ENCODE measurements around the gene ALOX15.

Gene ALOX15

DNA sequence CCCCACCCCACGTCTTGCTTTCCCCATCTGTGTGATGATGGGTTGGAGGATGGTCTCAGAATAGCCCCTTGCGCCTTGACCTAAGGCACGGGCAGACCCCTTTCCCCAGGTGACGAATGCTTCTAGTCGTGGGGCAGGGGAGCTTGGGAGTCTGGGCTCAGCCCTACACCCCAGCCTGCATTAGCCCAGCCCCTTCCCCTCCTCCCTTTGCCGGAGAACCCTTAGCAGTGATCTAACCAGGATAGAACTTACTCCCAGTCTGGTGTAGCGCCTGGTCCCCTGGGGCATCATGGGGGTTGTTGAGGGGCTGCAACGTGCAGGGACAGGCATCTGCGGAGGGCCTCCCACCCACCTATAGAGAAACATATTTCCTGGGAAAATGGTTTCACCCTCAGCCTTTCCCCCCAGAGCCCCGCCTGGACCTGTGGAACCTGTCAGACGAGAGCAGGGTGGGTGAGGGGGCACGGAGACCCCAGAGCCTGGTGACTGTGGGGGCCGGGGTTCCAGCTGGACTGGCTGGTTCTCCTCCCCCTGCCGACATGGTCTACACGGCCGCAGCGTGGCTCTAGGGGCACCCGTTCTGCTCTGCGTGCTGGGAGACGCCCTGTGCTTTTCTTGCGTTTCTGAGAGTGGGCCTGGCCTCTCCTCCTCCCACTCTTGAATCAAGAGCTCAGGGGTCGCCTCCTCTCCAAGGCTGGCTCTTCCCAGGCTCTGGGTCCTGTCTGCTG, 52.4 kb downstream of the ALOX15 start:
- TF ChIP-seq CTCF (conservative IDR thresholded peaks at IDR 0.05; ENCODE audit: control insufficient read depth, insufficient read depth, low read depth, low read length): no peak
- no peak overlapping the region for H3K4me3 ChIP-seq (ENCODE audit: control insufficient read depth, low read depth, low read length)
- DNase-seq (ENCODE audit: low read depth): no peak

GRCh38 chr17:4588391-4588790, 53.1 kb downstream of the ALOX15 start:
- DNase-seq (ENCODE audit: low read depth): no peak
- TF ChIP-seq CTCF (conservative IDR thresholded peaks at IDR 0.05; ENCODE audit: control insufficient read depth, insufficient read depth, low read depth, low read length): no peak
- no peak overlapping the region for H3K4me3 ChIP-seq (ENCODE audit: control insufficient read depth, low read depth, low read length)

GRCh38 chr17:4587803-4588202, 53.7 kb downstream of the ALOX15 start:
- no peak for TF ChIP-seq CTCF (conservative IDR thresholded peaks at IDR 0.05; ENCODE audit: control insufficient read depth, insufficient read depth, low read depth, low read length)
- H3K4me3 ChIP-seq (ENCODE audit: control insufficient read depth, low read depth, low read length): no peak overlapping the region
- no peak for DNase-seq (ENCODE audit: low read depth)

DNA sequence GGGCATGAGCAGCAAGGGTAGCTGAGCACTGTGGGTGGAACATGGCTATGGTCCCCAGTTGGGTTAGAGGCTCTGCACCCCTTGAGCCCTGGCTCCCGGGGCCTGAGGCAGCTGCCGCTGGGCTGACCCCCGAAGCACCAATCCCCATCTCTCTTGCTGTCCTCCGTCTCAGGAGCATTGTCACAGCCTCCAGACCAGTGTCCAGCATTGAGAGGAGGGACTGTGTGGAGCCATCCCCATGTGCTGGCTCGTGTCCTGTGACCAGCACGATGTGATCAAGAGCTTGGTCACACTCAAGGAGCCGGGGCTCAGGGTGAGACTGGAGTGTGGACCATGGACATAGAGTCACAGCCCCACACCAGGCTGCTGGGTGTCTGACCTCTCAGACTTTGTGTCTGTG, 54.3 kb downstream of the ALOX15 start:
- DNase-seq (ENCODE audit: low read depth): no peak
- no peak for TF ChIP-seq CTCF (conservative IDR thresholded peaks at IDR 0.05; ENCODE audit: control insufficient read depth, insufficient read depth, low read depth, low read length)
- no peak overlapping the region for H3K4me3 ChIP-seq (ENCODE audit: control insufficient read depth, low read depth, low read length)

- TF ChIP-seq CTCF (conservative IDR thresholded peaks at IDR 0.05; ENCODE audit: control insufficient read depth, insufficient read depth, low read depth, low read length): no peak
- DNase-seq (ENCODE audit: low read depth): no peak
- H3K4me3 ChIP-seq (ENCODE audit: control insufficient read depth, low read depth, low read length): no peak overlapping the region
Observed at GRCh38 chr17:4586043-4586442, 55.4 kb downstream of the ALOX15 start.

GRCh38 chr17:4585638-4585994, 55.9 kb downstream of the ALOX15 start:
- DNase-seq (ENCODE audit: low read depth): no peak
- no peak overlapping the region for H3K4me3 ChIP-seq (ENCODE audit: control insufficient read depth, low read depth, low read length)
- TF ChIP-seq CTCF (conservative IDR thresholded peaks at IDR 0.05; ENCODE audit: control insufficient read depth, insufficient read depth, low read depth, low read length): no peak

All from fibroblast of mammary gland (primary cell).